GM19455 (cell line): Measurements from ENCODE around the gene PSMD13.
"Not testable (repeated sequence)": the region's sequence is repeated elsewhere in the genome, so short reads cannot be mapped to it uniquely, and the experiment has no call there.

ENCODE experiments used
- ATAC-seq: cut with Tn5 transposase; IDR thresholded peaks from one replicate; pipeline ENCODE4 v1.9.1; 2021; ENCODE audit not compliant: unreplicated experiment

The PSMD13 gene

GRCh38 chr11:216081-216974 lies 20.4 kb upstream of the PSMD13 start:
- ATAC-seq = no peak

- ATAC-seq = no peak
These were observed 19.1 kb upstream of the PSMD13 start for GRCh38 chr11:217704-218103.

- ATAC-seq = no peak
These were observed 17.8 kb upstream of the PSMD13 start for GRCh38 chr11:218815-219593.

- not testable (repeated sequence) for ATAC-seq
These were observed 16.0 kb upstream of the PSMD13 start for GRCh38 chr11:220641-221215.

- no peak for ATAC-seq
These were observed 15.2 kb upstream of the PSMD13 start for GRCh38 chr11:221539-221938.

- no peak for ATAC-seq
These were observed 14.6 kb upstream of the PSMD13 start for GRCh38 chr11:221998-222789.

- no peak for ATAC-seq
These were observed 13.6 kb upstream of the PSMD13 start for GRCh38 chr11:223026-223789.

- no peak for ATAC-seq
These were observed 12.9 kb upstream of the PSMD13 start for GRCh38 chr11:223884-224283.

- no peak for ATAC-seq
These were observed 12.4 kb upstream of the PSMD13 start for GRCh38 chr11:224424-224823.

- no peak for ATAC-seq
These were observed 10.9 kb upstream of the PSMD13 start for GRCh38 chr11:225734-226453.

GRCh38 chr11:227824-228379 lies 8.9 kb upstream of the PSMD13 start:
- ATAC-seq = no peak

GRCh38 chr11:230431-230830 lies 6.3 kb upstream of the PSMD13 start:
- ATAC-seq = no peak

GRCh38 chr11:232783-233565 lies 3.8 kb upstream of the PSMD13 start:
- no peak for ATAC-seq

- ATAC-seq = no peak
These were observed 1.6 kb upstream of the PSMD13 start for GRCh38 chr11:235180-235579.

GRCh38 chr11:235609-235996 lies 1.2 kb upstream of the PSMD13 start:
- ATAC-seq = peak; percentile 12

- peak; percentile 69 for ATAC-seq
These were observed 591 bp upstream of the PSMD13 start, which contains the start of gene SIRT3 for GRCh38 chr11:235997-236773. SIRT3 (minus strand) TSS chr11:236342; CDS start chr11:236328, 14 bp downstream.

- ATAC-seq = not testable (repeated sequence)
These were observed 1.6 kb downstream of the PSMD13 start for GRCh38 chr11:238346-238745.

- ATAC-seq = no peak
These were observed 3.5 kb downstream of the PSMD13 start for GRCh38 chr11:240315-240714.
